ENCODE measurements around the gene TAC3.
"Not testable (repeated sequence)": the region's sequence is repeated elsewhere in the genome, so short reads cannot be mapped to it uniquely, and the experiment has no call there.

TAC3 gene

GRCh38 chr12:57016348-57016747 is at the start of gene TAC3:
Gene TAC3, minus strand, starts transcription at chr12:57016529. Its CDS starts 732 bp downstream, at chr12:57015797.
- DNase-seq = no peak

- no peak for DNase-seq
Measured at GRCh38 chr12:57063991-57064685, 47.8 kb upstream of the TAC3 start.

- DNase-seq = no peak
Measured at GRCh38 chr12:57058454-57058853, 42.1 kb upstream of the TAC3 start.

GRCh38 chr12:57057067-57057751 is 40.9 kb upstream of the TAC3 start:
- no peak for DNase-seq

DNA sequence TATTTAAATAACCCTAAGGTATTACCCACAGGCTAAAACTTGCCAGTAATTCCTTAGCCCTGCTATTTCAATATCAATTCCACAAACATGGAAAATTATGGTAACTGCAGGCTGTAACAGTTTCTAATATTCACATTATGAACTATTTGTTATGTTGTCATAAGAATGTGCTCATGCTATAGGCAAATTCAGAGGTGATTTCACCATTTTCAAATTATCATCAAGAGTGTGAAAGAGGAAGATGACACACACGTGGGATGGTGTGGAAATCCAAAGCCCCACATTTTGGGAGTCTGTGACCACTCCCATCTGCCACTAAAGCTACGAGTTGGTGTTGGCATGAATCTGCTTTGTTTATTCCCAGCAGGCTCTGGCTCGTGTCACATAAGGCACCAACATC is 39.5 kb upstream of the TAC3 start:
- DNase-seq = no peak

- not testable (repeated sequence) for DNase-seq
Measured at GRCh38 chr12:57053901-57054300, 37.6 kb upstream of the TAC3 start.

DNA sequence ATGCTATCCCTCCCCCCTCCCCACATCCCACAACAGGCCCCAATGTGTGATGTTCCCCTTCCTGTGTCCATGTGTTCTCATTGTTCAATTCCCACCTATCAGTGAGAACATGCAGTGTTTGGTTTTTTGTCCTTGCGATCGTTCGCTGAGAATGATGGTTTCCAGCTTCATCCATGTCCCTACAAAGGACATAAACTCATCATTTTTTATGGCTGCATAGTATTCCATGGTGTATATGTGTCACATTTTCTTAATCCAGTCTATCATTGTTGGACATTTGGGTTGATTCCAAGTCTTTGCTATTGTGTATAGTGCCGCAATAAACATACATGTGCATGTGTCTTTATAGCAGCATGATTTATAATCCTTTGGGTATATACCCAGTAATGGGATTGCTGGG is 36.8 kb upstream of the TAC3 start:
- DNase-seq = not testable (repeated sequence)

DNA sequence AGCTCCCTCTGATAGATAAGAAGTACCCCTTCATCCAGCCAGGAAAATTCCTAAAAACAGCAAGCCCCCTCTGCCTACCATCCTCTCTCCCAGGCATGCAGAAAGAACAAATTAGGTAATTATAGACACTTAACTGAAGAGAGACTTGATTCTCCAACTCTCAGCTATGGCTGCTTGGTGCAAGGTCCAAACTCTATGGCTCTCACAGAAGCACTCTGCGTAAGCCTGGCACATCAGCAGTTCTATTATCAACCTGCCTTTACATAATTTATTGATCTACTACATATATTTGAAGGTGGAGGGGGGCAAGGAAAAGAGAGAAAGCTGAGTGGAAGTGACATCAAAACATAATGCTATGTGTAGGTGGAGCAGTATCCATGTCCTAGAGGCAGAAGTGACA is 34.7 kb upstream of the TAC3 start:
- no peak for DNase-seq

GRCh38 chr12:57049890-57050289 is 33.6 kb upstream of the TAC3 start, which contains the start of gene MYO1A:
Gene MYO1A, minus strand, starts transcription at chr12:57050129. Its CDS starts 1,806 bp downstream, at chr12:57048323.
- no peak for DNase-seq

DNA sequence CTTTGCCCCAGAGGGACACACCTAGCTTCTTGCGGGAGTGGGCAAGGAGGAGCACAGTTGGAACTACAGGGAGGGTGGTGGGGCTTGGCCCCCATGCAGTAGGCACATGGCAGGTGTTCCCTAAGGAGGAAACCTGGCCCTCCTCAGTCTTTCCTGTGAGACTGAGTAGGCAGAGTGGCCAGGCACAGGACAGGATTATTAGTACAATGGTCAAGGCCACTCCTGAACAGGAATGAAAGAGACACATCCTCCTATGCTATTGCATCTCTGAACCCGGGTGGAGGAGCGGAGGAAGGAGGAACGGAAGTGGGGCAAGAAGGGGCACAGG is 32.8 kb upstream of the TAC3 start:
- DNase-seq = no peak

DNA sequence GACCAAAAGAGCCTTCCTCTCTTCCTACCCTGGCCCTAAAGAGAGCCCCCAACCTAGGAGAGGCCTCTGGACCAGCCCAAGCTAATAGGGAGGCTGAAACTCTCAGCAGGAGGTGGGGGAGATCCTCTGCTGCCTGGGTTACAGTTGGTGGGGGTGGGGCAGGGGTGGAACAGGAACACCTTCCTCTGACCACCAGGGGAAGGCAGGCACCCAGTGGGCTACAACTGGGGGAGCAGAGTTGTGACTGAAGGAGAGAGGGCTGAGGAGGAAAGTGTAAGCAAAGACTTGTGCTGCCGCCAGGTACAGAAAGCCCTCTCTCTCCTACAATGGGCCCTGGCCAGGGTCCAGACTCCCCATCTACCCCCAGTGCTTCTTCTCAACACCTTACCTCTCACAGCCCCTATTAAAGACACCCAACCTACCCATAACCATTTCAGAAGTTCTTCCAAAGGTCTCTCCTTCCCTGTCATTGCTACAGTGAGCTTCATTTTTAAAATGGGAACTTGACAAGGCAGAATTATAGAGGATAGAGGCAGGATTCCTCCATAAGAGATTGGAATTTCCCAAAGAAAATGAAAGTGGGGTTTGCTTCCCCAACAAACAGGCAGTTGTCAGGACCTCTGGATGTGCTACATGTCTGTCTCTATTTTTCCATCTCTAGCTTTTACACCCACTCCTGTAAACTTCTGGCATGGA is 32.2 kb upstream of the TAC3 start:
- no peak for DNase-seq

- DNase-seq = no peak
Measured at GRCh38 chr12:57047981-57048380, 31.7 kb upstream of the TAC3 start.

GRCh38 chr12:57046947-57047890 is 30.9 kb upstream of the TAC3 start:
- no peak for DNase-seq

DNA sequence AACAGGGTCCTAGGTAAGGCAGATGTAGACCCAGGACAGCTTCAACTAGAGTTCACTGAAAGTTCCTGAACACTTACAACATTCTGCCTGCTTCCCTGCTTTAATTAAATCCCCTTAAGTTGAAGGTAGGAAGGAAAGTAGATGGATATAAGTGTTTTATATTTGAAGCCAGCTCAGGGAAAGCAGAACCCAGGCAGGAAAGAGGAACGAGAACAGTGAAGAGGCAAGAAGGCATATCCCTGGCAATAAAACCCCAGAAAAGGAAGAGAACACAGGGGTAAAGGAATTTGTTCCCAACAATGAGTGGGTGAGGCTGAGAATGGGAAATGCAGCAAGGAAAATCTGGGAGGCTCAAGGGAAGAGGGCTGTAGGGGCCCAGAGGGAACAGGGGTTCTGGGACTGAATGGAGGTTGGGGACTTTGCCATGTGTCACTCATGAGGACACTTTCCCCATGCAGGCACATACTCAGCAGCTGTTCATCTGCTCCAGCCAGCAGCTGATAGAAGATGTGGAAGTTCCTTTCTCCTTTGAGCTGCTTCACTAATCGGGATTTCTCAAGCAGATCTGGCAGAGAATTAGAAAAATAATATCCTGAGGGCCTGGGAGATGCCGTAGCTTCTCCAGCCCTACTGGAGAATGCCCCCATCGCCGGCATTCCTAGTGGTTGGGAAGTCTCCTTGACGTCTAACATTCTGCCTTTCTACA is 29.9 kb upstream of the TAC3 start:
- no peak for DNase-seq

DNA sequence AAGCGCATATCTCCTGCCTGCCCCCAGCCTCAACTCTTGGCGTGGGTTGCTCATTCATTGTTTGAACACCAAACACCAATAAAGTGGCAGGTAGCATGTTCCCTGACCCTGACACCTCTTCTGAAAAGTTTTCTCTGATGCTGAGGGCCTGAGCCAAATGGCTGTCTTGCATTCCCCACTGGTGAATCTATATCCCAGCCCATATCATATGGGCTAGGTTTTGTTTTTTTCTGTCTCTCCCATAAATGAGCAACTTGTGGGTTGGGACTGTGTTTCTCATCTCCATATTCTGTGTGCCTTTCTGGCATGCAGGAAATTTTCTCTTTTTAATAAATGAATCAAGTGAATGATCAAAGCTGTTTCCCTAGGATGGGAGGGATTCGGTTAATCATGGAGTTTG is 28.6 kb upstream of the TAC3 start:
- no peak for DNase-seq

DNA sequence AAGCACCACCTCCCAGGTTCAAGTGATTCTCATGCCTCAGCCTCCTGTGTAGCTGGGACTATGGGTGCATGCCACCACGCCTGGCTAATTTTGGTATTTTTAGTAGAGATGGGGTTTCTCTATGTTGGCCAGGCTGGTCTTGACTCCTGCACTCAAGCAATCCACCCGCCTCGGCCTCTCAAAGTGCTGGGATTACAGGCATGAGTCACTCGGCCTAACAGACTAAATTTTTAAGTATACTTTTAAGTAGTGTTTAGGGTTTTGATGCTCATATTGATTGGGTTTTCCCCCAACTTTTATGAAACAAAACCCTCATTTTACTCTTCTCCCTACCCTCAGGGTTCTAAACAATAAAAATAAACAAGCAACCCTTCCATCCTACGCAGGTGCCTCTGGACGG is 28.1 kb upstream of the TAC3 start:
- DNase-seq = no peak

GRCh38 chr12:57042695-57043094 is 26.4 kb upstream of the TAC3 start:
- DNase-seq = no peak

DNA sequence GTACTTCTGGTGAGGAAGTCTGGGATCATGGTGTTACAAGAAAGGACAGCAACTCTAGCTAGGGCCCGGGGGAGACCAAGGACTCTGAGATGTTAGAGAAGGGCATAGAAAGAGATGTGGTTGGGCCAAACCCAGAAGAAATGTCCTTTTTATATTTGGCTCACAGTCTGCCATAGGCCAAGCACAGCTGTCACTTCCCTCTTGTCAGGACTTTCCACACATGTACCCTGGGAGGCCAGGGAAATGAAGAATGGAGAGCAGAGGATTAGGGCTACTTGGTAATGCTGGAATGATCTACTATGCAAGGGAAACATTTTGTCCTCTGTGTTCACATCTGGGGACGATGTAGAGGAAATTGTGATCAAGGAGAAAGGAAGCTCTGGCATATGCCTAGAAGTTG is 24.4 kb upstream of the TAC3 start:
- DNase-seq = no peak

GRCh38 chr12:57040211-57040610 is 23.9 kb upstream of the TAC3 start:
- no peak for DNase-seq

GRCh38 chr12:57039016-57039798 is 22.9 kb upstream of the TAC3 start:
- DNase-seq = no peak

DNA sequence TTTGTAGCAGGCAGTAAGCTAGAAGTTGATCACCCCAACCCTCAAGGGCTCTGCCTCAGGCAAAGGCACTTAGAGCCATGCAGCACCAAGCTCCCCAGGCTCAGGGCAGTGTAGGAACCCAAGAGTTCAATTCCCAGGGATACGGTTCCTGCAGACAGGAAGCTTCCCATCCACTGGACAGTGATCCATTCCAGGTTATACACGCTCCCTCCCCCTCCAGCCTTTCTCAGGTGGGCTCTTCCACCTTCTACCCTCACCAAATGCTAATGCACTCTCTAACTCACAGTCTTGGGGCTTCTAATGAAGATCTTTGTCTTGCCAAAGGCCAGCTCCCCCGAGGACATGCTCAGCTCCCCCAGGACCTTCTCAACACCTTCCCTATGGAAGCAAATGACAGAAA is 20.9 kb upstream of the TAC3 start:
- DNase-seq = no peak

- no peak for DNase-seq
Measured at GRCh38 chr12:57033431-57033830, 17.1 kb upstream of the TAC3 start.
